NCI-H1092 treated with DMSO at 0.1 percent for 48 hours (cell line): ENCODE results near the gene IL1RAPL2.
"Not testable (repeated sequence)": the region's sequence is repeated elsewhere in the genome, so short reads cannot be mapped to it uniquely, and the experiment has no call there.

Source experiments
- DNase-seq: peaks from one replicate; lab custom pipeline; 2025; lab: John Stamatoyannopoulos, UW

Gene IL1RAPL2

DNA sequence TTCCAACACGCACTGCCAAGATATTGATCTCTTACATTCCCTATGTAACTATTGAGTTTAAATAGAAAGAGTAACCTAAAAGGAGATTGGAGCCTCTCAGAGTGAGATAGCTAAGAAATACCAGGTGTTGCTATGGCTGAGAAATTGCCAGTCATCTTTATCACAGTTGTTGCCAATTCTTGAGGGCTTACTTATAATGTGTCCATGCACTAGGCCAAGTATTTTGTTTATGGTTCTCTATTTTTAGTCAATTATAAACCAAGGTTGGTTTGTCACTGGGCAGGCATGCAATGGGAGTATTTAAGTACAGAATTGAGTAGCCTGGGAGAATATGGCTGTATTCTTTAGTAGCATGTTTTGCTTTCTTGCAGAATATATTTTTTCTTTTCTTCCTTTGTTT, 452.9 kb downstream of the IL1RAPL2 start:
- no peak for DNase-seq

GRCh38 chrX:105028962-105029361, 463.0 kb downstream of the IL1RAPL2 start:
- DNase-seq = not testable (repeated sequence)

DNA sequence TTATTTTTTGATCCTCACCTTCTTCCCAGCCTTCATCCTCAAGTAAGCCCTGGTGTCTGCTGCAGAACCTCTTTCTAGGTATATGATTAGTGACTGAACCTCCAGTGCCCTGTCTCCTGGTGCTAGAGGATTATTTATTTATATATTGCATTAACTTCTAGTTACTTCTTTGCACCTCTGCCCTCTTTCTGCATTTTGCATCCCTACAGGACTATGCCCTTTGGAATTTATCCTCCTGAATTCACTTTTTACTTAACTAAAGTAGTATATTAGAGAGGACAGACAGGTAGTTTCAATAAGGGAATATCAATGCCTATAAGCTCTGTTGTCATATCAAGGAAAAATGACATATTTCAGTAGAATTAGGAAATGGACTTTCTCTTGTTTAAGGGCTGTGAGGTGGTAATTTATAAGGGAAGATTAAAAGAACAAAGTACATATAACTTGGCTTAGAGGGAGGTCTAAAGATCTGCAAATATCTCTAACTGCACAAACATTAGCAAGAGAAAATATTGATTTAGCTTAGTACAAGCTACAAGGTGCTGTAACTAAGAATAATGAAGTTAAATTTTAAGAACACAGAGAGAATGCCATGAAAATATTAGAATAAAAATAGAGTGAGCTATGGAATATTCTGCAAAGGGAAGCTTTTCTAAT, 472.8 kb downstream of the IL1RAPL2 start:
- no peak for DNase-seq

DNA sequence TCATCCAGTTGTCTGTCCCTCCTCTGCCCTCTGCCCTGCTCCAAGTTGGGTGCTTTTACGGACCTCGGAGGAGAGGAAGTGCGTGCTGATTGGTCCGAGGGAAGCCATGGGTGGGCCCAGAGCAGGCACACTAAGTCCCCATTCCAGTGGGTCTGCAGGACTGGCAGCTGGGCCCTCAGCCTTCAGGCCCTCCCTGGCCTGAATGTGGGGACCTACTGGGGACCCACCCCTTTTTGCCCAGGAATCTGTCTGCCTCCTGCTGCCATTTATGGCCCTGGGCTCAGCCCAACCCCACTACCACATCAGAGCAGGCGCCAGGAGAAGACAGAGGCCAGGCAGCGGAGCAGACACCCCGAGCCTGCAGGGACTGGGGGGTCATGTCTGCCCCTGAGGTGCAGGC, 484.9 kb downstream of the IL1RAPL2 start:
- no peak for DNase-seq

- no peak for DNase-seq
Observed at GRCh38 chrX:105051364-105051763, 485.4 kb downstream of the IL1RAPL2 start.

GRCh38 chrX:105052926-105053325, 486.9 kb downstream of the IL1RAPL2 start:
- no peak for DNase-seq

GRCh38 chrX:105063743-105064142, 497.7 kb downstream of the IL1RAPL2 start:
- DNase-seq = no peak

DNA sequence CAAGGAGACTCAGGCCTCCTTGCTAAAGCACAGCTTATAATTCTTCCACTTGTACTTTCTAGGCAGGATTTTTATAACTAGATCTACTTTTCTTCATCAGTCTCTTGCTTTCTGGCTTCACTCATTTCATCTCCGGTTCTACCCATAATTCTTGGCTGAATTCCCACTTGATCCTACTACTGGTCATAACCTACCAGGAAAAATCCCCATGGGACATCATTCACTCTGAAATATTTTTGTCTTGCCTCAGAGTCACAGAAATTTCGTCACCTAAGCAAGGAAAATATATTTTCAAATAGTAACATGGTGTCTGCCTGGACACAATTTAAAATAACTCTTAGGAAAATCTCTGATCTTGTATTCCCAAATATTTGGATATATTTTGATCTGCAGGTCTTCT, 532.2 kb downstream of the IL1RAPL2 start:
- no peak for DNase-seq

DNA sequence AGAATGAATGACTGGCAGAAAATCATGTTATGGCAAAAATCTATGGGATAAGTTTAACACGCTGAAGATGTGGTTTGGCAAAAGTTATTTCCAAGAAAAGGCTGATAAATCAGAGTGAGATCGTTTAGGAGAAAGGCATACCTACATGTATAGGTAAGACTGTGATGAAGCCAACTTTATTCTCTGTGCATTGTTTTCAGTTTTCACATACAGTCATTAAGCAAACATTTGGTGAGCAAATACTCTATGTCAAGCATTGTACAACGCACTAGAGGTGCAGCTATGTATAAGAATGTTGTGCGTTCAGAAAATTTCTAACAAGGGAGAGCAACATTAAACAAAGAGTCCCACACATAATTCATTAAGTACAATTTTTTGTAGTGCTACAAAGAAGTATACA, 532.8 kb downstream of the IL1RAPL2 start:
- no peak for DNase-seq

GRCh38 chrX:105101378-105101777, 535.4 kb downstream of the IL1RAPL2 start:
- DNase-seq = no peak

- no peak for DNase-seq
Observed at GRCh38 chrX:105109936-105110335, 543.9 kb downstream of the IL1RAPL2 start.

DNA sequence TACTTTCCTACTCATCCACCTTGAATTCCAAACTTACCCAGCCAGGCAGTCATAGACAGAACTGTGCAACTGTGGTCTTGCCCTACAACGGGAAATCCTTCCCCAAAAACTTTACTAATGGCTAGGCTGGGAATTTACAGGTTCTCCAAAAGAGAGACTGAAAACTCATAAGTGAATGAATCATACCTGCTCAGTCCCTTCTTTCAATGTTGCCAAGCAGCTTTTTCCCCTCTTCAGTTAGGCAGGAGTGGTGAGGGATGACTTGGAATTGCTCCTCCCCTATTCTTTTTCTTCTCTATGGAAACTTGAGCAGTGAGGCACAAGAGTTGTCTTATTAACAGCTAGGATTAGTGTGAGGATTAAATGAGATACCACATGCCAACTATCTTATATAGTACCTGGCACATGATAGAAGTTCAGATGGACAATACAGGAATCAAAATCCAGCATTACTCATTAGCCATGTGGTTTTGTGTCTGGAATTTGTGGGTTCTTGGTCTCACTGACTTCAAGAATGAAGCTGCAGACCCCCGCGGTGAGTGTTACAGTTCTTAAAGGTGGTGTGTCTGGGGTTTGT, 548.6 kb downstream of the IL1RAPL2 start:
- no peak for DNase-seq

GRCh38 chrX:105115596-105116320, 549.8 kb downstream of the IL1RAPL2 start:
- not testable (repeated sequence) for DNase-seq

DNA sequence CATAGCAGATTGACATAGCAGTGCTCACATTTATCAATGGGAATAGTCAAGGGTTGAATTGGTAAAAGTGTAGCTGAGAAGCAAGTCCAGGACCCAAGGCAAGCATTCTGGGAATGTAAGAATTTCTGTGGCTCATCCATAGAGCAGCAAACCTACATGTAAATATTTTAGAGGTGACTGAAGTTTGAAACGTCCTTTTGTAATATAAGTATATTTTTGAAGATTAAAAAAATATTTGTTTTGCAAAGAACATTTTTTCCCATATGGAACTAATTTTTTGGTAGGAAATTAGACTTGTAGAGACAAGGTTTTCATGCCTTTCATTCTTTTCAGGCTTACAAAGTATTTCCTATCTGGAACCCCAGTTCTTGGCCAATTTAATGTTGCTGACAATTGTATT, 550.5 kb downstream of the IL1RAPL2 start:
- DNase-seq = no peak

- DNase-seq = no peak
Observed at GRCh38 chrX:105117621-105118020, 551.6 kb downstream of the IL1RAPL2 start.

DNA sequence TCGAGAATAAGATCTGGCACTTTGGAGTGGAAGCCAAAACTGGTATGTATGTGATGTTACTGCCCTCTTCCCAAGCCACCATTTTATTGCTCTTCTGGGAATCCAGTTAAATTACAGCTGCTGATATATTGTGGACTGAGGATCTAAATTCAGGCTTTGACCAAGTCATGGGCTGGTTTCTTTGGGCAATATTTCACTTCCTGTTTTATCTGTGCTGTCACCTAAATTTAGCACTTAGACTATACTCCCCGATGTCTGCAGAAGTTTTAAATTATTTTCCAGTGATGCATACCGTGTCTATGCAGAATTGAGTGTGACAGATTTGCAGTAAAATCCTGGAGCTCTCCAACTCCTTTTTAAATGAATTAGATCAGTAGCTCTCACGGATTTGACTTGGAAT, 554.5 kb downstream of the IL1RAPL2 start:
- DNase-seq = no peak

GRCh38 chrX:105121186-105121585, 555.2 kb downstream of the IL1RAPL2 start:
- no peak for DNase-seq

GRCh38 chrX:105126201-105126600, 560.2 kb downstream of the IL1RAPL2 start:
- no peak for DNase-seq

GRCh38 chrX:105134273-105134672, 568.3 kb downstream of the IL1RAPL2 start:
- DNase-seq = no peak

DNA sequence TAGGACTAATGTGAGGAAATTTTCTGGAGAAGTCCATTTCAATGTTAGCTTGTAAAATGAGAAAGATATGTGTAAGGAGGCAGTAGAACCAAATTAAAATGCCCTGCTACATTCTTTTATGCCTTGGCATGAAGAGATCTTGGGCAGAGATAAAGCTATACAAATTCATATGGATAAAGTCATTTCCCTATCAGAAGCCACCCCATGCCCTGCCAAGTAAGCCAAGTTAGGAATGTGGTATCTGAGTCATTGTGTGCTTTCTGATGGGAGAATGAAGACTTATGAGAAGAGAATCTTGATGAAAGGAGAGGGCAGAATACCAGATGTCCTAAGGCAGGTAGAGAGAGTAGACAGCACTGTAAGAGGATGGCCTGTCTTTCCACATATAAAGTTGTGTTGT, 570.8 kb downstream of the IL1RAPL2 start:
- no peak for DNase-seq

DNA sequence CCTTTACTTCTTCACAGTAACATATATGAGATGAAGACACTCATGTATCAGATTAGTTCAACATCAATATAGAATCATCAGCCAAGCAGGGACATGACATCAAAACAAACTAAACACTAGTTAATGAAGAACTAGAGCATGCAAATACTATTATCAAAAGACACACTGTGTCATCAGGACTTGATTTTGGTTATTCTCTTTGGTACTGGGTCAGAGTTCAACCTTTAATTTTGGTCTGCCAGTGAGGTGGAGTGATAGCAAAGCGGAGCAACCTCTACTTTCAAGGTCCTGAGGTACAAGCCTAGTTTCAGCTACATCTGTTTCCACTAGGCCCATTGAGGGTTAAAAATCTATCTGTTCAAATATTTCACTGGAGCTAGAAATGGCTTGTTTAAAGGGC, 584.0 kb downstream of the IL1RAPL2 start:
- no peak for DNase-seq

DNA sequence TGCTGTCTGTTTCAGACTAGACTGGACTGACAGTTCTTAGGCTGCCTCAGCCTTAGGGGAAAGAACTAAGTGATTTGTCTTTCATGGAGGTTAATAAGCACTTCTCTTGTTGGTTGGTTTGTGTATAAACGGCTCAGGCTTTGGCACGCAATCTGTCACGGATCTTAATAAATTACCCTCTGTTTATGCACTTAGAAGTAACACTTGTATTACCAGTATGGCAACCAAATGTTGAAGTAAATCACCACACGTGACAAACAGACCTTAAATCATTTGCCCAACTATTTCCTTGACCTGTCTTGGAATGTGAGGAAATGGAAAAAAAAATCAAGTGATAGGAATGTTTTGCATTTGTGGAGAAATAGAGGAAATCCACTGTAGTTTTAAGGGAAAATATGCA, 584.6 kb downstream of the IL1RAPL2 start:
- no peak for DNase-seq

GRCh38 chrX:105167233-105167632, 601.2 kb downstream of the IL1RAPL2 start:
- DNase-seq = no peak
